Subcutaneous adipose tissue (tissue), 4 donors: ENCODE data around the gene KRTAP10-3. TPM values are rescaled to one million over a fixed set of nuclear protein-coding genes. Genes with fewer than 3 reads are reported as not detected.

Source experiments
- total RNA-seq, 4 donors: library from RNA; depleted of rRNA; stranded (reverse); fragments of >200 nt; gene quantifications; one replicate each; pipeline ENCODE4 v1.1.0, GENCODE V29; 2016
- TF ChIP-seq, protein P1 (sequence below): fragments of 450-650 bp; IDR thresholded peaks from one replicate; pipeline ENCODE4 v1.5.1; 2016; ENCODE audit warnings: low read depth, mild to moderate bottlenecking, control low read depth, antibody characterized with exemption, moderate library complexity

Gene KRTAP10-3
- total RNA-seq, 4 donors from 2014 or later = not detected

DNA sequence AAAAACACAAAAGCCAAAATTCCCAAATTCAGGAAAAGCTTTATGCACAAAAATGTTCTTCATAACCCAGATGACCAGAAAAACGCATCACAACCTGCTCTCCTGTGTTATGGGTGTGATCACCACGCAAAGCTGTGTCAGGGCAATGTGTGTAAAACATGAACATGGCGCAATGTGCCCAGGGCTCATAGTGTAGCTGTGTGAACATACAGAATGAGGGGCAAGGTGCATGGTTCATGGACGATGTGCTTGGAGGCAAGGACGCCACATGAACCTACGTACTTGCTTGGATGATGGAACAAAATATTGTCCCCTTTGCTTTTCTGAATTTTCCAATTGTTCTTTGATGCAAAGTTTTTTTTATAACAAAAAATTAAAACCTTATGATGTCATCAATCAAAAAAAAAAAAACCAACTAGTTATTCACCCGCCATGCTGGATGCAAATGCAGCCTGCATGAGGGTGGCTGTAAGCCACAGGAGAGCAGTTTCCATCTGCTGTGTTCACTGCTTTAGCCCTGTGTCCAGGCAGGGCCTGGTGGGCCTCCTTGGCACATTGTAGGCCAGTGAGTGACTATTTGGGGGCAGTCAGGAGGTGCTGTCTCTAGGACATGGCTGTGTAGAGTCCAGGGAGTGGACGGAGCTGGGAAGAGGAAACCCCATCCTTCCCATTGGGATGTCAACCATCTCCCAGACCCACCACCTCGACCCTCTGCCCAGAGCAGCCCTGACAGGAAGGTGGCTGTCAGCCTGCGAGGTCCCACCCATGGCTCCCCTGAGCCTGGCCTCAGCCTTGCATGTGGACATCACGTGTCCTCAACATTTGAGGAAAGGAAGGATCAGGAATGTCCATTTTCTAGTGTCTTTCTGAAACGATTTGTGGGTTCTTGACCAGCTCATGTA, 32.2 kb downstream of the KRTAP10-3 start:
- TF ChIP-seq, protein P1, sequence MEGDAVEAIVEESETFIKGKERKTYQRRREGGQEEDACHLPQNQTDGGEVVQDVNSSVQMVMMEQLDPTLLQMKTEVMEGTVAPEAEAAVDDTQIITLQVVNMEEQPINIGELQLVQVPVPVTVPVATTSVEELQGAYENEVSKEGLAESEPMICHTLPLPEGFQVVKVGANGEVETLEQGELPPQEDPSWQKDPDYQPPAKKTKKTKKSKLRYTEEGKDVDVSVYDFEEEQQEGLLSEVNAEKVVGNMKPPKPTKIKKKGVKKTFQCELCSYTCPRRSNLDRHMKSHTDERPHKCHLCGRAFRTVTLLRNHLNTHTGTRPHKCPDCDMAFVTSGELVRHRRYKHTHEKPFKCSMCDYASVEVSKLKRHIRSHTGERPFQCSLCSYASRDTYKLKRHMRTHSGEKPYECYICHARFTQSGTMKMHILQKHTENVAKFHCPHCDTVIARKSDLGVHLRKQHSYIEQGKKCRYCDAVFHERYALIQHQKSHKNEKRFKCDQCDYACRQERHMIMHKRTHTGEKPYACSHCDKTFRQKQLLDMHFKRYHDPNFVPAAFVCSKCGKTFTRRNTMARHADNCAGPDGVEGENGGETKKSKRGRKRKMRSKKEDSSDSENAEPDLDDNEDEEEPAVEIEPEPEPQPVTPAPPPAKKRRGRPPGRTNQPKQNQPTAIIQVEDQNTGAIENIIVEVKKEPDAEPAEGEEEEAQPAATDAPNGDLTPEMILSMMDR = no peak

DNA sequence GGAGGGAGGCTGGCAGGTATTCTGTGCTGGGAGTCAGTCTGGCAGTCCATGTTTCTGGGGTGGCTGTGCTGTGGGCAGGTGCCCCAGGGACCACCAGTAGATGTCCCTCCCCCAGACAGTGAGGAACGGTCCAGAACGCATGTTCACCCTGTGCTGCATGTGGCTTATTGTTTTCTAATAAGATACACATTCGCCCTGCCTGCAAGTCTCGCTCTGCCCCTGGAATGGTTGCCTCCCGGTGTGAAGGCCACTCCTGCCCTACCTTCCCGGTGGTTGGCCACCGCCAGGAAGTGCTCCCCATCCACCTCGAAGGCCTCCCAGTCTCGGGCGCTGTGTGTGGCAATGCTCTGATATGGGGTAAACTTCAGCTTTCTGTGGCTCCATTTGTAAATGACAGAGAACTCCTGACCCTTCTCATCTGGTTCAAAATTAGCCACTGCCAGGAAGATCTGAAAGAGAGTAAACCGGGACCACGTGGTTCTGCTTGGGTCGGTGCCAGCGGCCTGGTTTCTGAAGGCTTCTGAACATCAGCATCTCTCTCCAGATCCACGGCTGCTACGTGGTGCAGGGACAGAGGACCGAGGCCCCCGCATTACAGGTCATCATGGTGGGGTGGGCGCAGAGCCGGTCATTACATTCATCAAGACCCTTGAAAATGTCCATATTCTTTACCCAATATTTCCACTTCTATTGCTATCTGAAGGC, 33.1 kb downstream of the KRTAP10-3 start:
- TF ChIP-seq, protein P1 = no peak

DNA sequence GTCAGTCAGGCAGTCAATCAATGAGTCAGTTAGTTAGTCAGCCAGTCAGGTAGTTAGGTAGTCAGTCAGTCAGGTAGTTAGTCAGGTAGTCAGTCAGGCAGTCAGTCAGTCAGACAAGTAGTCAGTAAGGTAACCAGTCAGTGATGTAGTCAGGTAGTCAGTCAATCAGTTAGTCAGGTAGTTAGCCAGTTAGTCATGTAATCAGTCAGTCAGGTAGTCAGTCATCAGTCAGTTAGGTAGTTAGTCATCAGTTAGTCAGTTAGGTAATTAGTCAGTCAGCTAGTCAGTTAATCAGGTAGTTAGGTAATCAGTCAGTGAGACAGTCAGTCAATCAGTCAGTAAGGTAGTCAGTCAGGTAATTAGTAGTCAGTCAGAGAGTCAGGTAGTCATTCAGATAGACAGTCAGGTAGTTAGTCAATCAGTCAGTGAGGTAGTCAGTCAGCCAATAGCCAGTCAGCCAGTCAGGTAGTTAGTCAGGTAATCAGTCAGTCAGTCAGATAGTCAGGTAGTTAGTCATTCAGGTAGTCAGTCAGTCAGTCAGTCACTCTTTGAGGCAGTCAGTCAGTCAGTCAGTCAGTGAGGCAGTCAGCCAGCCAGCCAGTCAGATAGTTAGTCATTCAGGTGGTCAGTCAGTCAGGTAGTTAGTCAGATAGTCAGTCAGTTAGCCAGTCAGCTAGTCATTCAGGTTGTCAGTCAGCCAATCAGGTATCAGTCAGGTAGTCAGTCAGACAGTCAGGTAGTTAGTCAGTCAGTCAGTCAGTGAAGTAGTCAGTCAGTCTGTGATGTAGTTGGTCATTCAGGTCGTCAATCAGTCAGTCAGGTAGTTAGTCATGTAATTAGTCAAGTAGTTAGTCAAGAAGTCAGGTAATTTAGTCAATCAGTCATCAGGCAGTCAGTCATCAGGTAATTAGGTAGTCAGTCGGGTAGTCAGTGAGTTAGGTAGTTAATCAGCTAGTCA, 33.9 kb downstream of the KRTAP10-3 start:
- TF ChIP-seq, protein P1 = no peak

DNA sequence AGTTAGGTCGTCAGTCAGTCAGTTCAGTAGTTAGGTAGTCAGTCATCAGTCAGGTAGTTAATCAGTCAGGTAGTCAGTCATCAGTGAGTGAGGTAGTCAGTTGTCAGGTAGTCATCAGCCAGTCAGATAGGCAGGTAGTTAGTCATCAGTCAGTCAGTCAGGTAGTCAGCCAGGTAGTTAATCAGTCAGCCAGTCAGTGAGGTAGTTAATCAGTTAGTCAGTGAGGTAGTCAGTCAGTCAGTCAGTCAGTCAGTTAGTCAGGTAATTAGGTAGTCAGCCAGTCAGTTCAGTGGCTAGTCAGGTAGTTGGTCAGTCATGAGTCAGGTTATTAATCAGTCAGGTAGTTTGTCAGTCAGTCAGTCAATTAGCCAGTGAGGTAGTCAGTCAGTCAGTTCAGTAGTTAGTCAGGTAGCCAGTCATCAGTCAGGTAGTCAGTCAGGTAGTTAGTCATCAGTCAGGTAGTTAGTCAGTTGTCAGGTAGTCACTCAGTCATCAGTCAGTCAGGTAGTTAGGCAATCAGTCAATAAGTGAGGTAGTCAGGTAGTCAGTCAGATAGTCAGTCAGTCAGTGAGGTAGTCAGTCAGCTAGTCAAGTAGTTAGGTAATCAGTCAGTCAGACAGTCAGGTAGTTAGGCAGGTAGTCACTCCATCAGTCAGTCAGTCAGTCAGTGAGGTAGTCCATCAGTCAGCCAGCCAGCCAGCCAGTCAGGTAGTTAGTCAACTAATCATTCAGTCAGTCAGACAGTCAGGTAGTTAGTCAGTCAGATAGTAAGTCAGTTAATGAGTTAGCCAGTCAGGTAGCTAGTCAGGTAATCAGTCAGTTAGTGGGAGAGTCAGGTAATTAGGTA, 34.8 kb downstream of the KRTAP10-3 start:
- TF ChIP-seq, protein P1 = no peak

DNA sequence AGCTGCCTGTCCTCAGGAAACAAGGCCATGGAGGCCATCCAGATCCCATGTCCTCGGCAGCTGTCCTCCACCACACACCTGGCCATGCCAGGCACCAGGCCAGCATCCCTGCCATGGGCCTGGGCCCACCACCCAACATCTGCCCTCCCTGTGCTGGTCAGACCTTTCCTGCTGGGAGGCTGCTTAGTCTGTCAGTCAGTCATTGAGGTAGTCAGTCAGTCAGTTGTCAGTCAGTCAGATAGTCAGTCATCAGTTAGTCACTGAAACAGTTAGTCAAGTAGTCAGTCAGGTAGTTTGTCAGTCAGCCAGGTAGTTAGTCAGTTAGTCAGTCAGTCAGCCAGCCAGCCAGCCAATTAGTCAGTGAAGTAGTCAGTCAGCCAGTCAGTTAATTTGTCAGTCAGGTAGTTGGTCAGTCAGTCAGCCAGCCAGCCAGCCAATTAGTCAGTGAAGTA, 35.8 kb downstream of the KRTAP10-3 start:
- TF ChIP-seq, protein P1 = no peak

DNA sequence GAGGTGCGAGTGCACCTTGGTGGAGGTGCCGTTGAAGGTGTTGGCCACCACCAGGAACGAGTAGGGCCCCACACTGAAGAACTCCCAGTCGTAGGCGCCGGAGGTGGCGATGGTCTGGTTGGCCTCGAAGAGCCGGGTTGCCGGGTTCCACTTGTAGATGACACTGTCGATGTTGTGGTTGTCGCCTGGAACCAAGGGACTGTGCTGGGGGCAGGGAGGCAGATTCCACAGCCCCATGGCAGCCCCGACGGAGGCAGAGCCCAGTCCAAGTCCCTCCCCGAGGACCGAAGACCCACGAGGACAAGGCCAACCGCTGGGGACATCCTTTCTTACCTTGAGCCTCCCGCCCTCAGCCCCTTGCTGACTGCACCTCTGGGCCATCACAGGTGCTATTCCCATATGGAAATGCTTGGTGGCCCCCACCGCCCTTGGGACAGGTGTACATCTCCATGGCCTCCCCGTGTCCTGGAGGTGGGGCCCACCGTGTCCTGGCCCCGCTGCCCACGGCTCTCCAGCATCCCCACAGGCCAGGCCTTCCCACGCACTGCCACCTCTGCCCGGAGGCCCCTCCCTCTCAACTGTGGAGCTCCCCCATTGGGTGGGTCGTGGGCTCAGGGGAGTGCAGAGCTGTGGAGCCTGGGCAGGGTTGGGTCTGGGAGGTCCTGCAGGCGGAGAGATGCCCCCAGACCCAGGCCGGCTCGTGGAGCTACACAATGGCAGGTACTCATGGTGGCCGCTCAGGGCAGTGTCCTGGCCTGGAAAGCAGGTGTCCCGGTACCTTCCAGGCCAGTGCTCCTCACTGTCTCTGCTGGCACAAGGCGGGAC, 36.5 kb downstream of the KRTAP10-3 start:
- TF ChIP-seq, protein P1 = no peak
